HepG2 (cell line): ENCODE data around the gene ACAP3. TPM values are rescaled to one million over a fixed set of nuclear protein-coding genes. Genes with fewer than 3 reads are reported as not detected.

Experiments used
- DMAP1 ChIP-seq: IDR thresholded peaks from 2 replicates; pipeline ENCODE4 v1.6.1; 2016
- MTA1 ChIP-seq: sonication (generic); formaldehyde crosslinking; IDR thresholded peaks from 2 replicates; pipeline ENCODE4 v1.4.0; 2020; ENCODE audit warnings: missing genetic modification reagents, mild to moderate bottlenecking, borderline replicate concordance
- MYC ChIP-seq: sonication (generic); formaldehyde crosslinking; IDR thresholded peaks from 2 replicates; pipeline ENCODE4 v1.9.0; 2021; ENCODE audit warnings: missing genetic modification reagents, borderline replicate concordance
- SP5 ChIP-seq: IDR thresholded peaks from 2 replicates; pipeline ENCODE4 v1.6.1; 2016; ENCODE audit warnings: low read depth, borderline replicate concordance
- ZFP36 ChIP-seq: fragments of 150-350 bp; IDR thresholded peaks from 2 replicates; pipeline ENCODE4 v1.6.1; 2018; ENCODE audit warnings: borderline replicate concordance, low read length, low read depth; ENCODE audit not compliant: partially characterized antibody
- ZNF563 ChIP-seq: sonication (generic); formaldehyde crosslinking; IDR thresholded peaks from 2 replicates; pipeline ENCODE4 v1.8.0; 2022; ENCODE audit warnings: mild to moderate bottlenecking, moderate library complexity, missing genetic modification reagents
- polyA plus RNA-seq, 8 experiments: library from polyadenylated mRNA; depleted of rRNA in 3 of 8; stranded (reverse) in 7 of 8; unstranded in 1 of 8; fragments of >200 nt; fragmentation: Illumina TruSeq in 4 of 8; extraction: Trizol in 4 of 8; gene quantifications; 2 replicates each; pipeline versions ENCODE4 v1.2.1 to v1.2.3, GENCODE V29; 2011 to 2016; ENCODE audit warnings: low read depth in 4 of 8, missing spikeins in 1 of 8, mixed read lengths in 1 of 8; ENCODE audit not compliant: insufficient read depth in 1 of 8
- total RNA-seq, 5 experiments: library from RNA; depleted of rRNA; stranded (reverse); fragments of >200 nt; fragmentation: Illumina TruSeq; extraction: Trizol; gene quantifications; 2 replicates each; pipeline ENCODE4 v1.2.3, GENCODE V29; 2016; ENCODE audit warnings: low read depth in 1 of 5
- TF ChIP-seq, protein P1 (sequence below): sonication (generic); formaldehyde crosslinking; IDR thresholded peaks from 2 replicates; pipeline ENCODE4 v1.5.1; 2020; ENCODE audit warnings: mild to moderate bottlenecking, missing genetic modification reagents, borderline replicate concordance
- TF ChIP-seq, protein P2 (sequence below): sonication (generic); formaldehyde crosslinking; IDR thresholded peaks from 2 replicates; pipeline ENCODE4 v1.9.0; 2021; ENCODE audit warnings: mild to moderate bottlenecking, missing genetic modification reagents
- TF ChIP-seq, protein P3 (sequence below): sonication (generic); formaldehyde crosslinking; IDR thresholded peaks from 2 replicates; pipeline ENCODE4 v1.4.0; 2020; ENCODE audit warnings: missing genetic modification reagents
- TF ChIP-seq, protein P4 (sequence below): sonication (generic); formaldehyde crosslinking; IDR thresholded peaks from 2 replicates; pipeline ENCODE4 v1.4.0; 2020; ENCODE audit warnings: missing genetic modification reagents

ACAP3 gene
- total and polyA plus RNA-seq, 2 of the 13 experiments (the other 11 are each of a cell fraction or from before 2014, with no cell fraction given) = 29.4 to 50.8 TPM

DNA sequence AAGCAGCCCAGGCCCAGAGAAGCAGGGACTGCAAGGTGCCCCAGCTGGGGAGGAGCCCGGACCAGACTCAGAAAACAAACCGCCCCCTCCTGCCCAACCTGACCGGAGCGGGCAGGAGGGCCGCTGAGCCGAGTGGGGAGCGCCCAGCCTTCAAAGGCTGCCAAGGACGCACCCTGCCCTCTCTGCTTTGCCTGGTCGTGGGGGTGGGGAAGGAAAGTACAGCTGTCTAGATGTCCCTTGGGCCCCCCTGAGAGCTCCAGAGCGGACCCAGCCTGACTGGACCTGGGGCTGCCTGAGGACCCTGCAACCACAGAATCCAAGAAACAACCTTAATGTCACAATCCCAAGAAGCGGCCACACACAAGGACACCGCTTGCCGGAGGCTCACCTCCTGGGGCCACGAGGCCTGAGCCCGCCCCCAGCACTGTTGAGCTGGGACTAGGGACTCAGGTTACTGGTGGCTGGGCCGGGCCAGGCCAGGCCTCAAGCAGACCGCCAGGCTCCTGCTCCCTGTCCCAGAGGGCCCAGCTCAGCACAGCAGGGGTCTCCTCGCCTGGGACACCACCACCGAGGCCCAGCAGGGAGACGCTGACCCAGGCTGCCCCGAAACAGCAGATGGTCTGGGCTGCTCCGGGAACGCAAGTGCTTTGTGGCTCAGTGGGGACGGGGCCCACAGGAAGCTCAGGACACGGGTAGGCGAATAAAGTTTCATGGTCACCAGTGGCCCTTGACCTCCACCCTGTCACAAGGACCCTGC lies 40.1 kb upstream of the ACAP3 start (continued):
- TF ChIP-seq MTA1 (CRISPR knock-in tag) (peak; percentile 17; the same call in 1 of the 2 replicates), SP5 (CRISPR knock-in tag) (peak; percentile 67; the same call in 1 of the 2 replicates), DMAP1 (CRISPR knock-in tag) (peak; percentile 83), ZNF563 (peak; percentile 75), ZFP36 (no peak), MYC (CRISPR knock-in tag) (peak; percentile 62; the same call in 1 of the 2 replicates)
- TF ChIP-seq, protein P1, sequence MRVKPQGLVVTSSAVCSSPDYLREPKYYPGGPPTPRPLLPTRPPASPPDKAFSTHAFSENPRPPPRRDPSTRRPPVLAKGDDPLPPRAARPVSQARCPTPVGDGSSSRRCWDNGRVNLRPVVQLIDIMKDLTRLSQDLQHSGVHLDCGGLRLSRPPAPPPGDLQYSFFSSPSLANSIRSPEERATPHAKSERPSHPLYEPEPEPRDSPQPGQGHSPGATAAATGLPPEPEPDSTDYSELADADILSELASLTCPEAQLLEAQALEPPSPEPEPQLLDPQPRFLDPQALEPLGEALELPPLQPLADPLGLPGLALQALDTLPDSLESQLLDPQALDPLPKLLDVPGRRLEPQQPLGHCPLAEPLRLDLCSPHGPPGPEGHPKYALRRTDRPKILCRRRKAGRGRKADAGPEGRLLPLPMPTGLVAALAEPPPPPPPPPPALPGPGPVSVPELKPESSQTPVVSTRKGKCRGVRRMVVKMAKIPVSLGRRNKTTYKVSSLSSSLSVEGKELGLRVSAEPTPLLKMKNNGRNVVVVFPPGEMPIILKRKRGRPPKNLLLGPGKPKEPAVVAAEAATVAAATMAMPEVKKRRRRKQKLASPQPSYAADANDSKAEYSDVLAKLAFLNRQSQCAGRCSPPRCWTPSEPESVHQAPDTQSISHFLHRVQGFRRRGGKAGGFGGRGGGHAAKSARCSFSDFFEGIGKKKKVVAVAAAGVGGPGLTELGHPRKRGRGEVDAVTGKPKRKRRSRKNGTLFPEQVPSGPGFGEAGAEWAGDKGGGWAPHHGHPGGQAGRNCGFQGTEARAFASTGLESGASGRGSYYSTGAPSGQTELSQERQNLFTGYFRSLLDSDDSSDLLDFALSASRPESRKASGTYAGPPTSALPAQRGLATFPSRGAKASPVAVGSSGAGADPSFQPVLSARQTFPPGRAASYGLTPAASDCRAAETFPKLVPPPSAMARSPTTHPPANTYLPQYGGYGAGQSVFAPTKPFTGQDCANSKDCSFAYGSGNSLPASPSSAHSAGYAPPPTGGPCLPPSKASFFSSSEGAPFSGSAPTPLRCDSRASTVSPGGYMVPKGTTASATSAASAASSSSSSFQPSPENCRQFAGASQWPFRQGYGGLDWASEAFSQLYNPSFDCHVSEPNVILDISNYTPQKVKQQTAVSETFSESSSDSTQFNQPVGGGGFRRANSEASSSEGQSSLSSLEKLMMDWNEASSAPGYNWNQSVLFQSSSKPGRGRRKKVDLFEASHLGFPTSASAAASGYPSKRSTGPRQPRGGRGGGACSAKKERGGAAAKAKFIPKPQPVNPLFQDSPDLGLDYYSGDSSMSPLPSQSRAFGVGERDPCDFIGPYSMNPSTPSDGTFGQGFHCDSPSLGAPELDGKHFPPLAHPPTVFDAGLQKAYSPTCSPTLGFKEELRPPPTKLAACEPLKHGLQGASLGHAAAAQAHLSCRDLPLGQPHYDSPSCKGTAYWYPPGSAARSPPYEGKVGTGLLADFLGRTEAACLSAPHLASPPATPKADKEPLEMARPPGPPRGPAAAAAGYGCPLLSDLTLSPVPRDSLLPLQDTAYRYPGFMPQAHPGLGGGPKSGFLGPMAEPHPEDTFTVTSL = 0 out of 2 replicates have a peak, but pooled peaks have one; percentile 45
- TF ChIP-seq, protein P2, sequence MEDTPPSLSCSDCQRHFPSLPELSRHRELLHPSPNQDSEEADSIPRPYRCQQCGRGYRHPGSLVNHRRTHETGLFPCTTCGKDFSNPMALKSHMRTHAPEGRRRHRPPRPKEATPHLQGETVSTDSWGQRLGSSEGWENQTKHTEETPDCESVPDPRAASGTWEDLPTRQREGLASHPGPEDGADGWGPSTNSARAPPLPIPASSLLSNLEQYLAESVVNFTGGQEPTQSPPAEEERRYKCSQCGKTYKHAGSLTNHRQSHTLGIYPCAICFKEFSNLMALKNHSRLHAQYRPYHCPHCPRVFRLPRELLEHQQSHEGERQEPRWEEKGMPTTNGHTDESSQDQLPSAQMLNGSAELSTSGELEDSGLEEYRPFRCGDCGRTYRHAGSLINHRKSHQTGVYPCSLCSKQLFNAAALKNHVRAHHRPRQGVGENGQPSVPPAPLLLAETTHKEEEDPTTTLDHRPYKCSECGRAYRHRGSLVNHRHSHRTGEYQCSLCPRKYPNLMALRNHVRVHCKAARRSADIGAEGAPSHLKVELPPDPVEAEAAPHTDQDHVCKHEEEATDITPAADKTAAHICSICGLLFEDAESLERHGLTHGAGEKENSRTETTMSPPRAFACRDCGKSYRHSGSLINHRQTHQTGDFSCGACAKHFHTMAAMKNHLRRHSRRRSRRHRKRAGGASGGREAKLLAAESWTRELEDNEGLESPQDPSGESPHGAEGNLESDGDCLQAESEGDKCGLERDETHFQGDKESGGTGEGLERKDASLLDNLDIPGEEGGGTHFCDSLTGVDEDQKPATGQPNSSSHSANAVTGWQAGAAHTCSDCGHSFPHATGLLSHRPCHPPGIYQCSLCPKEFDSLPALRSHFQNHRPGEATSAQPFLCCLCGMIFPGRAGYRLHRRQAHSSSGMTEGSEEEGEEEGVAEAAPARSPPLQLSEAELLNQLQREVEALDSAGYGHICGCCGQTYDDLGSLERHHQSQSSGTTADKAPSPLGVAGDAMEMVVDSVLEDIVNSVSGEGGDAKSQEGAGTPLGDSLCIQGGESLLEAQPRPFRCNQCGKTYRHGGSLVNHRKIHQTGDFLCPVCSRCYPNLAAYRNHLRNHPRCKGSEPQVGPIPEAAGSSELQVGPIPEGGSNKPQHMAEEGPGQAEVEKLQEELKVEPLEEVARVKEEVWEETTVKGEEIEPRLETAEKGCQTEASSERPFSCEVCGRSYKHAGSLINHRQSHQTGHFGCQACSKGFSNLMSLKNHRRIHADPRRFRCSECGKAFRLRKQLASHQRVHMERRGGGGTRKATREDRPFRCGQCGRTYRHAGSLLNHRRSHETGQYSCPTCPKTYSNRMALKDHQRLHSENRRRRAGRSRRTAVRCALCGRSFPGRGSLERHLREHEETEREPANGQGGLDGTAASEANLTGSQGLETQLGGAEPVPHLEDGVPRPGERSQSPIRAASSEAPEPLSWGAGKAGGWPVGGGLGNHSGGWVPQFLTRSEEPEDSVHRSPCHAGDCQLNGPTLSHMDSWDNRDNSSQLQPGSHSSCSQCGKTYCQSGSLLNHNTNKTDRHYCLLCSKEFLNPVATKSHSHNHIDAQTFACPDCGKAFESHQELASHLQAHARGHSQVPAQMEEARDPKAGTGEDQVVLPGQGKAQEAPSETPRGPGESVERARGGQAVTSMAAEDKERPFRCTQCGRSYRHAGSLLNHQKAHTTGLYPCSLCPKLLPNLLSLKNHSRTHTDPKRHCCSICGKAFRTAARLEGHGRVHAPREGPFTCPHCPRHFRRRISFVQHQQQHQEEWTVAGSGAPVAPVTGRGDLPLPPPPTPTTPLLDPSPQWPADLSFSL (CRISPR knock-in tag) = 0 out of 2 replicates have a peak, but pooled peaks have one; percentile 28
- TF ChIP-seq, protein P3, sequence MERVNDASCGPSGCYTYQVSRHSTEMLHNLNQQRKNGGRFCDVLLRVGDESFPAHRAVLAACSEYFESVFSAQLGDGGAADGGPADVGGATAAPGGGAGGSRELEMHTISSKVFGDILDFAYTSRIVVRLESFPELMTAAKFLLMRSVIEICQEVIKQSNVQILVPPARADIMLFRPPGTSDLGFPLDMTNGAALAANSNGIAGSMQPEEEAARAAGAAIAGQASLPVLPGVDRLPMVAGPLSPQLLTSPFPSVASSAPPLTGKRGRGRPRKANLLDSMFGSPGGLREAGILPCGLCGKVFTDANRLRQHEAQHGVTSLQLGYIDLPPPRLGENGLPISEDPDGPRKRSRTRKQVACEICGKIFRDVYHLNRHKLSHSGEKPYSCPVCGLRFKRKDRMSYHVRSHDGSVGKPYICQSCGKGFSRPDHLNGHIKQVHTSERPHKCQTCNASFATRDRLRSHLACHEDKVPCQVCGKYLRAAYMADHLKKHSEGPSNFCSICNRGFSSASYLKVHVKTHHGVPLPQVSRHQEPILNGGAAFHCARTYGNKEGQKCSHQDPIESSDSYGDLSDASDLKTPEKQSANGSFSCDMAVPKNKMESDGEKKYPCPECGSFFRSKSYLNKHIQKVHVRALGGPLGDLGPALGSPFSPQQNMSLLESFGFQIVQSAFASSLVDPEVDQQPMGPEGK = peak; percentile 96
- TF ChIP-seq, protein P4, sequence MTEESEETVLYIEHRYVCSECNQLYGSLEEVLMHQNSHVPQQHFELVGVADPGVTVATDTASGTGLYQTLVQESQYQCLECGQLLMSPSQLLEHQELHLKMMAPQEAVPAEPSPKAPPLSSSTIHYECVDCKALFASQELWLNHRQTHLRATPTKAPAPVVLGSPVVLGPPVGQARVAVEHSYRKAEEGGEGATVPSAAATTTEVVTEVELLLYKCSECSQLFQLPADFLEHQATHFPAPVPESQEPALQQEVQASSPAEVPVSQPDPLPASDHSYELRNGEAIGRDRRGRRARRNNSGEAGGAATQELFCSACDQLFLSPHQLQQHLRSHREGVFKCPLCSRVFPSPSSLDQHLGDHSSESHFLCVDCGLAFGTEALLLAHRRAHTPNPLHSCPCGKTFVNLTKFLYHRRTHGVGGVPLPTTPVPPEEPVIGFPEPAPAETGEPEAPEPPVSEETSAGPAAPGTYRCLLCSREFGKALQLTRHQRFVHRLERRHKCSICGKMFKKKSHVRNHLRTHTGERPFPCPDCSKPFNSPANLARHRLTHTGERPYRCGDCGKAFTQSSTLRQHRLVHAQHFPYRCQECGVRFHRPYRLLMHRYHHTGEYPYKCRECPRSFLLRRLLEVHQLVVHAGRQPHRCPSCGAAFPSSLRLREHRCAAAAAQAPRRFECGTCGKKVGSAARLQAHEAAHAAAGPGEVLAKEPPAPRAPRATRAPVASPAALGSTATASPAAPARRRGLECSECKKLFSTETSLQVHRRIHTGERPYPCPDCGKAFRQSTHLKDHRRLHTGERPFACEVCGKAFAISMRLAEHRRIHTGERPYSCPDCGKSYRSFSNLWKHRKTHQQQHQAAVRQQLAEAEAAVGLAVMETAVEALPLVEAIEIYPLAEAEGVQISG (CRISPR knock-in tag) = peak; percentile 70
